Esophagus (tissue), 2 donors: ENCODE results near the gene TACR3. TPM values are rescaled to one million over a fixed set of nuclear protein-coding genes. Genes with fewer than 3 reads are reported as not detected.
"Not testable (repeated sequence)": the region's sequence is repeated elsewhere in the genome, so short reads cannot be mapped to it uniquely, and the experiment has no call there.

Source experiments
- H3K27ac ChIP-seq, 2 donors: one replicate each; pipeline ENCODE4 v1.5.1; 2013; ENCODE audit warnings: low read depth in 2 of 2, mild to moderate bottlenecking in 2 of 2, inconsistent platforms in 1 of 2, low read length in 1 of 2, moderate library complexity in 1 of 2
- H3K27me3 ChIP-seq, 2 donors: one replicate each; pipeline ENCODE4 v1.6.1; 2013; ENCODE audit warnings: low read length in 2 of 2, control low read depth in 1 of 2, mild to moderate bottlenecking in 1 of 2; ENCODE audit not compliant: insufficient read depth in 2 of 2, control insufficient read depth in 1 of 2
- H3K36me3 ChIP-seq, 2 donors: one replicate each; pipeline ENCODE4 v1.6.1; 2013; ENCODE audit warnings: low read length in 1 of 2; ENCODE audit not compliant: control insufficient read depth in 2 of 2, insufficient read depth in 2 of 2
- H3K4me1 ChIP-seq, 2 donors: one replicate each; pipeline ENCODE4 v1.6.1; 2013; ENCODE audit warnings: low read length in 1 of 2; ENCODE audit not compliant: control insufficient read depth in 2 of 2, insufficient read depth in 2 of 2
- H3K4me3 ChIP-seq, 2 donors: one replicate each; pipeline ENCODE4 v1.5.1; 2013; ENCODE audit warnings: low read length in 2 of 2, mild to moderate bottlenecking in 2 of 2, low read depth in 1 of 2, moderate library complexity in 1 of 2
- H3K9me3 ChIP-seq, 2 donors: one replicate each; pipeline ENCODE4 v1.6.1; 2013; ENCODE audit warnings: mild to moderate bottlenecking in 2 of 2, low read depth in 1 of 2, low read length in 1 of 2, moderate library complexity in 1 of 2; ENCODE audit not compliant: control insufficient read depth in 2 of 2, insufficient read depth in 1 of 2
- WGBS, 2 donors: extraction: QIAGEN DNeasy Blood & Tissue Kit; methylation state at CpG; one replicate each; pipeline ENCODE4 v1.1.7; 2013; 5-methylcytosine and 5-hydroxymethylcytosine counted together
- polyA plus RNA-seq, 2 donors: library from polyadenylated mRNA; stranded (reverse); fragments of 200-250 nt; gene quantifications; one replicate each; pipeline ENCODE4 v1.2.3, GENCODE V29; 2013
- donor health status: healthy with polysubstance abuse.
- donor health status: Bipolar disorder and iron deficiency.

The TACR3 gene
- polyA plus RNA-seq, 2 donors = not detected

GRCh38 chr4:103692615-103693014 lies 27.2 kb downstream of the TACR3 start:
- Histone ChIP-seq H3K27ac (no peak overlapping the region), H3K36me3 (no peaks in the 10 kb centered on the region), H3K27me3 (no peaks in the 10 kb centered on the region), H3K4me3 (no peak overlapping the region), H3K9me3 (no peaks in the 10 kb centered on the region), H3K4me1 (no peaks in the 10 kb centered on the region)

- Histone ChIP-seq H3K9me3 (peaks cover 0 to 2% of the 10 kb centered on the region in 2 donors), H3K27ac (no peak overlapping the region), H3K27me3 (no peaks in the 10 kb centered on the region), H3K36me3 (no peaks in the 10 kb centered on the region), H3K4me3 (no peak overlapping the region), H3K4me1 (no peaks in the 10 kb centered on the region)
- WGBS, 2 donors = 70 to 72% methylated on average over 2 of the region's 2 CpGs
Measured at GRCh38 chr4:103673983-103674382, 45.8 kb downstream of the TACR3 start.

- not testable (repeated sequence) for H3K9me3 ChIP-seq, H3K4me3 ChIP-seq, H3K4me1 ChIP-seq, H3K36me3 ChIP-seq, H3K27ac ChIP-seq, H3K27me3 ChIP-seq
Measured at GRCh38 chr4:103666764-103667163, 53.0 kb downstream of the TACR3 start.

GRCh38 chr4:103664436-103665075 lies 55.2 kb downstream of the TACR3 start:
- H3K36me3 ChIP-seq = no peaks in the 10 kb centered on the region
- no peaks in the 10 kb centered on the region for H3K9me3 ChIP-seq
- H3K27me3 ChIP-seq = no peaks in the 10 kb centered on the region
- no peak overlapping the region for H3K4me3 ChIP-seq
- H3K27ac ChIP-seq = no peak overlapping the region
- no peaks in the 10 kb centered on the region for H3K4me1 ChIP-seq
- 55 to 60% methylated on average over 2 of the region's 2 CpGs for WGBS, 2 donors

GRCh38 chr4:103648541-103648940 lies 71.2 kb downstream of the TACR3 start:
- Histone ChIP-seq H3K36me3 (no peaks in the 10 kb centered on the region), H3K27ac (no peak overlapping the region), H3K4me3 (no peak overlapping the region), H3K4me1 (no peaks in the 10 kb centered on the region), H3K27me3 (no peaks in the 10 kb centered on the region), H3K9me3 (peaks cover 0 to 2% of the 10 kb centered on the region in 2 donors)

GRCh38 chr4:103645991-103646390 lies 73.8 kb downstream of the TACR3 start:
- 64 to 75% methylated on average over 4 of the region's 4 CpGs for WGBS, 2 donors
- no peaks in the 10 kb centered on the region for H3K36me3 ChIP-seq
- H3K9me3 ChIP-seq = no peaks in the 10 kb centered on the region
- no peak overlapping the region for H3K4me3 ChIP-seq
- H3K27ac ChIP-seq = no peak overlapping the region
- H3K27me3 ChIP-seq = no peaks in the 10 kb centered on the region
- H3K4me1 ChIP-seq = no peaks in the 10 kb centered on the region

GRCh38 chr4:103634236-103634635 lies 85.5 kb downstream of the TACR3 start:
- H3K4me3 ChIP-seq = no peak overlapping the region
- H3K36me3 ChIP-seq = no peaks in the 10 kb centered on the region
- H3K4me1 ChIP-seq = no peaks in the 10 kb centered on the region
- H3K9me3 ChIP-seq = no peaks in the 10 kb centered on the region
- H3K27ac ChIP-seq = no peak overlapping the region
- no peaks in the 10 kb centered on the region for H3K27me3 ChIP-seq
- 10 to 15% methylated on average over 1 of the region's 1 CpG for WGBS, 2 donors

- Histone ChIP-seq H3K4me3 (no peak overlapping the region), H3K27ac (no peak overlapping the region), H3K9me3 (no peaks in the 10 kb centered on the region), H3K36me3 (no peaks in the 10 kb centered on the region), H3K27me3 (no peaks in the 10 kb centered on the region), H3K4me1 (no peaks in the 10 kb centered on the region)
- 76 to 81% methylated on average over 6 of the region's 6 CpGs for WGBS, 2 donors
Measured at GRCh38 chr4:103626296-103626695, 93.5 kb downstream of the TACR3 start.

GRCh38 chr4:103591841-103592240 lies 127.9 kb downstream of the TACR3 start:
- H3K9me3 ChIP-seq = no peaks in the 10 kb centered on the region
- no peaks in the 10 kb centered on the region for H3K27me3 ChIP-seq
- no peaks in the 10 kb centered on the region for H3K36me3 ChIP-seq
- no peak overlapping the region for H3K4me3 ChIP-seq
- no peak overlapping the region for H3K27ac ChIP-seq
- no peaks in the 10 kb centered on the region for H3K4me1 ChIP-seq
- 48 to 71% methylated on average over 3 of the region's 3 CpGs for WGBS, 2 donors

- Histone ChIP-seq H3K9me3 (no peaks in the 10 kb centered on the region), H3K4me1 (no peaks in the 10 kb centered on the region), H3K36me3 (no peaks in the 10 kb centered on the region), H3K27ac (no peak overlapping the region), H3K27me3 (no peaks in the 10 kb centered on the region), H3K4me3 (no peak overlapping the region)
- WGBS, 2 donors = 75 to 76% methylated on average over 4 of the region's 4 CpGs
Measured at GRCh38 chr4:103567591-103567990, 152.2 kb downstream of the TACR3 start.
